Lower lobe of right lung (tissue), 2 donors: ENCODE data around the gene QRICH2. TPM values are rescaled to one million over a fixed set of nuclear protein-coding genes. Genes with fewer than 3 reads are reported as not detected.
A peak's percentile ranks its signal among the peaks of the same experiment; 100 is the strongest.

Experiments
- ATAC-seq, 2 donors: fragments of 200-7000 bp; cut with Tn5 transposase; one replicate each; pipeline ENCODE4 v1.9.1; 2020 to 2022; ENCODE audit warnings: mild to moderate bottlenecking in 2 of 2, moderate library complexity in 2 of 2
- DNase-seq: peaks from one replicate; pipeline ENCODE4 v3.0.0-alpha.2; 2020
- H3K27ac ChIP-seq: fragments of 200-600 bp; one replicate; pipeline ENCODE4 v1.8.0; 2022
- H3K27me3 ChIP-seq: fragments of 200-600 bp; one replicate; pipeline ENCODE4 v1.8.0; 2022; ENCODE audit warnings: low read depth
- H3K36me3 ChIP-seq: fragments of 200-600 bp; one replicate; pipeline ENCODE4 v1.8.0; 2022; ENCODE audit warnings: mild to moderate bottlenecking
- H3K4me1 ChIP-seq: fragments of 200-600 bp; one replicate; pipeline ENCODE4 v1.8.0; 2022
- H3K4me3 ChIP-seq: fragments of 200-600 bp; one replicate; pipeline ENCODE4 v1.8.0; 2022; ENCODE audit warnings: mild to moderate bottlenecking
- H3K9me3 ChIP-seq: fragments of 200-600 bp; one replicate; pipeline ENCODE4 v1.8.0; 2022
- CTCF ChIP-seq: fragments of 200-600 bp; IDR thresholded peaks from one replicate; pipeline ENCODE4 v1.8.0; 2022; ENCODE audit warnings: antibody characterized with exemption, mild to moderate bottlenecking
- intact Hi-C: fragments of 100-400 bp; cut with DNase I; formaldehyde crosslinking; loops from one replicate; pipeline ENCODE4 v1.11.0; 2022
- total RNA-seq: library from RNA; stranded (reverse); fragmentation: NEBNext Ultra II Directional; extraction: Animal tissue kit (Norgen Biotek cat#: 25700); gene quantifications from one replicate; pipeline ENCODE4 v1.2.1, GENCODE V29; 2021
- donor health status: DM: no; HTN: yes; CAD: no; lungs with severe emphysema.

Gene QRICH2
- total RNA-seq, 1 donor from 2014 or later: 4.5 TPM

DNA sequence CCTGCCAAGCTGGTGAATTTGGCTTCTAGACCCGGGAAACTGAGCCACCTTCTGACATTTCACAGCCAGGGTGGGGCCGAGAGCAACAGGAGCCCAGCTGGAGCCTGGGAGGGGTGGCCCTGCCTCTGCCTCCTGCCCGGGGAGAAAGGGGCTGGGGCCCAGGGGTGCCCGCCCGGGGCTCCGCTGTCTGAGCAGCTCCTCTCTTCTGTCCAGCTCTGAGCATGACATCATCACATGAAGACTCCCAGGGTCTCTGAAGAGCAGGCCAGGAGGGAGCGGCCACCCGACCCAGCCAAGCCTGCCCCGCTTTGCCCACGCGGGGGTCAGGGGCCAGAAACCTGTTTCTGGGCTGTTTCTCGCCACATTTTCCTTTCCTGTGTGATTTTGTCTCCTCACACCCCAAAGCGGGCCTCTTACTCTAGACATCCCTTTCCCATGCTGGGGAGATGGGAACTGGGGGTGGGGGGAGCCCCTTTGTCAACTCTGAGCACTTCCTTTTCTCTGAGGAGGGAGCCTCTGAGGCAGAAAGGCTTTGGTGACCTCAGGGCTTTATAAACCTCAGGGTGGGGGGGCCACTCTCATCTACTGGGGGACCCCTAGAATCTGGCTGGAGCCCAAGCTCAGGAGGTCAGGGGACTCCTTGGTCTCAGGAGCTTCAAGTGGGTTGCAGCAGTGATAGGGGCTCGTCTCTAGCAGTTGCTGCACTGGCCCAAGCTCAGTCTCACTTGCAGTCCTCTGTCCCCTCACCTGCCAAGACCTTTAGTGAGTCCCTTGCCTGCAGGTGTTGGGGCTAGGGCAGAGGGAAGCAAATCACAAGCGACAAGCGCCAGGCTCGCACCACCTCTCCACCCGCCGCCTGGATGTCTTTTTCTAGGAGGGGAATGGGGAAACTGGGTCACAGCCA, 35.3 kb downstream of the QRICH2 start:
- Histone ChIP-seq H3K36me3 (peaks cover 23% of the 10 kb centered on the region), H3K4me3 (peak overlapping the region; percentile 55), H3K27me3 (no peaks in the 10 kb centered on the region), H3K4me1 (peaks cover 74% of the 10 kb centered on the region), H3K9me3 (no peaks in the 10 kb centered on the region), H3K27ac (peak overlapping the region; percentile 76)
- intact Hi-C loops: no loop called here
- no peak for TF ChIP-seq CTCF
- DNase-seq (peak; percentile 49), ATAC-seq (peak; percentile 2 to 22)

GRCh38 chr17:76271669-76272540, 36.2 kb downstream of the QRICH2 start:
- H3K4me3 ChIP-seq: peak overlapping the region; percentile 55
- H3K4me1 ChIP-seq: peaks cover 83% of the 10 kb centered on the region
- ATAC-seq: peak; percentile 29 to 45
- intact Hi-C loops: no loop called here
- H3K9me3 ChIP-seq: no peaks in the 10 kb centered on the region
- peak; percentile 55 for DNase-seq
- peak overlapping the region; percentile 76 for H3K27ac ChIP-seq
- no peaks in the 10 kb centered on the region for H3K27me3 ChIP-seq
- H3K36me3 ChIP-seq: peaks cover 23% of the 10 kb centered on the region
- no peak for TF ChIP-seq CTCF

GRCh38 chr17:76270770-76271668, 37.1 kb downstream of the QRICH2 start:
- no peak for TF ChIP-seq CTCF
- Histone ChIP-seq H3K27ac (peak overlapping the region; percentile 76), H3K4me1 (peaks cover 89% of the 10 kb centered on the region)

DNA sequence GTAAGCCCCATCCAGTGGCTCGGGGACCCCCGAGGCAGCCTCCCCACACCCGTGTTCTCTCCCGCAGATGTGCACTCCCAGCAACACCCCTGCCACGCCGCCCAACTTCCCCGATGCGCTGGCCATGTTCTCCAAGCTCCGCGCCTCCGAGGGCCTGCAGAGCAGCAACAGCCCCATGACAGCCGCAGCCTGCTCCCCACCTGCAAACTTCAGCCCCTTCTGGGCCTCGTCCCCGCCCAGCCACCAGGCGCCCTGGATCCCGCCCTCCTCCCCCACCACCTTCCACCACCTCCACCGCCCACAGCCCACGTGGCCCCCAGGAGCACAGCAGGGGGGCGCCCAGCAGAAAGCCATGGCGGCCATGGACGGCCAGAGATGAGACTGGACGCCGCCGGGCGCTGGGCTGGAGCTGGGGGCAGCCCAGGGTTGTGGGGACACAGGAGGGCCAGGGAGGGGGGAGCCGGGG, 37.9 kb downstream of the QRICH2 start:
- H3K4me1 ChIP-seq: peaks cover 89% of the 10 kb centered on the region

More at GRCh38 chr17:76270770-76271668, 37.1 kb downstream of the QRICH2 start:
- Histone ChIP-seq H3K9me3 (no peaks in the 10 kb centered on the region), H3K36me3 (peaks cover 23% of the 10 kb centered on the region), H3K4me3 (peak overlapping the region; percentile 55), H3K27me3 (no peaks in the 10 kb centered on the region)
- intact Hi-C loops: no loop called here
- ATAC-seq: no peak
- no peak for DNase-seq

More for the DNA sequence above, 37.9 kb downstream of the QRICH2 start:
- no peaks in the 10 kb centered on the region for H3K27me3 ChIP-seq
- intact Hi-C loops: no loop called here
- no peaks in the 10 kb centered on the region for H3K9me3 ChIP-seq
- ATAC-seq: no peak
- no peak overlapping the region for H3K27ac ChIP-seq
- H3K36me3 ChIP-seq: peaks cover 23% of the 10 kb centered on the region
- DNase-seq: no peak
- no peak for TF ChIP-seq CTCF
- H3K4me3 ChIP-seq: no peak overlapping the region
